Measurements from ENCODE around the gene VPS45. TPM values are rescaled to one million over a fixed set of nuclear protein-coding genes. Genes with fewer than 3 reads are reported as not detected.

The VPS45 gene
- polyA plus RNA-seq, 1 of the 3 experiments (the other 2 are of a cell fraction), result 31.5 TPM

GRCh38 chr1:150089846-150090520 is 22.4 kb downstream of the VPS45 start:
- H3K4me3 ChIP-seq (ENCODE audit: low read depth in 2 of 2, low read length in 1 of 2), result no peak overlapping the region
- H3K9ac ChIP-seq, result no peak overlapping the region
- H3K27ac ChIP-seq (ENCODE audit: low read depth in 2 of 2, low read length in 1 of 2), result no peak overlapping the region
- no peaks in the 10 kb centered on the region for H3F3A ChIP-seq (replicated peaks; ENCODE audit: insufficient read depth)
- ChIA-PET POLR2A (interaction anchor here (0.5 kb wide), 1 partner anchor 11 kb away, joined by 3 read pairs; no protein-coding TSS in a partner anchor), CTCF (interaction anchor here (1.5 kb wide), 1 partner anchor 45 kb away, joined by 3 read pairs; no protein-coding TSS in a partner anchor)
- H3K36me3 ChIP-seq (replicated peaks in 1 of 2; ENCODE audit: control insufficient read depth in 1 of 2, insufficient read depth in 2 of 2, low read length in 1 of 2), result peaks cover 68 to 86% of the 10 kb centered on the region in 2 experiments
- H2AFZ ChIP-seq (ENCODE audit: low read depth), result no peak overlapping the region
- H3K9me3 ChIP-seq, result no peaks in the 10 kb centered on the region
- H4K20me1 ChIP-seq (ENCODE audit: insufficient read depth), result no peaks in the 10 kb centered on the region
- no peak for TF ChIP-seq RFX5 (IDR thresholded peaks at IDR 0.05; ENCODE audit: low read length)
- no peak for TF ChIP-seq SMC3 (IDR thresholded peaks at IDR 0.05; ENCODE audit: low read depth, low read length)
- no peak for TF ChIP-seq FOXJ3 (CRISPR knock-in tag; IDR thresholded peaks at IDR 0.05)
- no peak for TF ChIP-seq ELF1 (IDR thresholded peaks at IDR 0.05)
- no peak for TF ChIP-seq MEF2A (IDR thresholded peaks at IDR 0.05; ENCODE audit: borderline replicate concordance, low read depth)
- TF ChIP-seq NRF1 (IDR thresholded peaks at IDR 0.05; ENCODE audit: low read depth, low read length), result no peak
- TF ChIP-seq POLR2AphosphoS5 (IDR thresholded peaks at IDR 0.05; ENCODE audit: low read depth, low read length), result no peak
- no peak for TF ChIP-seq MAX (IDR thresholded peaks at IDR 0.05; ENCODE audit: low read depth)
- no peak for TF ChIP-seq IRF3 (IDR thresholded peaks at IDR 0.05; ENCODE audit: low read depth, low read length)
- TF ChIP-seq, protein P1, sequence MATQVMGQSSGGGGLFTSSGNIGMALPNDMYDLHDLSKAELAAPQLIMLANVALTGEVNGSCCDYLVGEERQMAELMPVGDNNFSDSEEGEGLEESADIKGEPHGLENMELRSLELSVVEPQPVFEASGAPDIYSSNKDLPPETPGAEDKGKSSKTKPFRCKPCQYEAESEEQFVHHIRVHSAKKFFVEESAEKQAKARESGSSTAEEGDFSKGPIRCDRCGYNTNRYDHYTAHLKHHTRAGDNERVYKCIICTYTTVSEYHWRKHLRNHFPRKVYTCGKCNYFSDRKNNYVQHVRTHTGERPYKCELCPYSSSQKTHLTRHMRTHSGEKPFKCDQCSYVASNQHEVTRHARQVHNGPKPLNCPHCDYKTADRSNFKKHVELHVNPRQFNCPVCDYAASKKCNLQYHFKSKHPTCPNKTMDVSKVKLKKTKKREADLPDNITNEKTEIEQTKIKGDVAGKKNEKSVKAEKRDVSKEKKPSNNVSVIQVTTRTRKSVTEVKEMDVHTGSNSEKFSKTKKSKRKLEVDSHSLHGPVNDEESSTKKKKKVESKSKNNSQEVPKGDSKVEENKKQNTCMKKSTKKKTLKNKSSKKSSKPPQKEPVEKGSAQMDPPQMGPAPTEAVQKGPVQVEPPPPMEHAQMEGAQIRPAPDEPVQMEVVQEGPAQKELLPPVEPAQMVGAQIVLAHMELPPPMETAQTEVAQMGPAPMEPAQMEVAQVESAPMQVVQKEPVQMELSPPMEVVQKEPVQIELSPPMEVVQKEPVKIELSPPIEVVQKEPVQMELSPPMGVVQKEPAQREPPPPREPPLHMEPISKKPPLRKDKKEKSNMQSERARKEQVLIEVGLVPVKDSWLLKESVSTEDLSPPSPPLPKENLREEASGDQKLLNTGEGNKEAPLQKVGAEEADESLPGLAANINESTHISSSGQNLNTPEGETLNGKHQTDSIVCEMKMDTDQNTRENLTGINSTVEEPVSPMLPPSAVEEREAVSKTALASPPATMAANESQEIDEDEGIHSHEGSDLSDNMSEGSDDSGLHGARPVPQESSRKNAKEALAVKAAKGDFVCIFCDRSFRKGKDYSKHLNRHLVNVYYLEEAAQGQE (IDR thresholded peaks at IDR 0.05; ENCODE audit: low read depth, low read length), result no peak
- no peak for TF ChIP-seq SIN3A (IDR thresholded peaks at IDR 0.05; ENCODE audit: borderline replicate concordance, low read depth, low read length)
- TF ChIP-seq EP300 (IDR thresholded peaks at IDR 0.05; ENCODE audit: borderline replicate concordance in 1 of 2, low read depth in 1 of 2, low read length in 1 of 2), result no peak
- TF ChIP-seq TEAD4 (IDR thresholded peaks at IDR 0.05; ENCODE audit: borderline replicate concordance, insufficient read depth), result no peak
- no peak for TF ChIP-seq EZH2phosphoT487 (IDR thresholded peaks at IDR 0.05; ENCODE audit: borderline replicate concordance, low read depth)
- no peaks in the 10 kb centered on the region for H3K27me3 ChIP-seq (ENCODE audit: insufficient read depth)
- H3K9me2 ChIP-seq, result no peaks in the 10 kb centered on the region
- WGBS (ENCODE audit: low lambda C conversion rate), result 95% methylated on average over 3 of the region's 3 CpGs
- DNase-seq, result no peak
- peaks cover 0 to 5% of the 10 kb centered on the region in 2 experiments; a peak in 2 of 4 replicates for H3K4me1 ChIP-seq (ENCODE audit: control insufficient read depth in 1 of 2, insufficient read depth in 2 of 2, low read depth in 1 of 2, low read length in 1 of 2)
- no peaks in the 10 kb centered on the region for H3K79me2 ChIP-seq (ENCODE audit: insufficient read depth)
- H3K4me2 ChIP-seq, result no peak overlapping the region
